K562 (cell line): ENCODE results near the gene RGS3. TPM values are rescaled to one million over a fixed set of nuclear protein-coding genes. Genes with fewer than 3 reads are reported as not detected.

Experiments
- ATAC-seq: fragments of 200-7000 bp; cut with Tn5 transposase; 3 replicates; pipeline ENCODE4 v1.9.1; 2020; ENCODE audit warnings: moderate library complexity
- BruUV-seq: library from RNA; stranded (reverse); fragments of 400-500 nt; replicated peaks from 2 replicates; lab custom pipeline; 2021; lab: Mats Ljungman, UMichigan
- CTCF ChIA-PET: fragments of 300-600 bp; formaldehyde crosslinking; extraction: SDS; loops from one replicate; lab custom pipeline; 2021; ENCODE audit warnings: low intra/inter-chr PET ratio; lab: Yijun Ruan, JAX
- POLR2A ChIA-PET: fragments of 300-600, 350-650 bp; sonication (Branson Sonifier 250); formaldehyde crosslinking; extraction: SDS; loops from one replicate; lab custom pipeline; 2021; ENCODE audit warnings: antibody characterized with exemption, inconsistent platforms; lab: Yijun Ruan, JAX
- DNase-seq, 4 experiments: peaks; one replicate each; pipeline versions ENCODE4 v3.0.0 to v3.0.0-alpha.2; 2011 to 2018; ENCODE audit warnings: low spot score in 3 of 4, mixed read lengths in 3 of 4; ENCODE audit errors: extremely low read depth in 1 of 4
- FAIRE-seq: peaks from 2 replicates; lab custom pipeline; 2011; peaks lifted over from hg19 to GRCh38; lab: Jason Lieb, UNC
- H2AFZ ChIP-seq: 2 replicates; pipeline ENCODE4 v1.6.0; 2011; ENCODE audit warnings: low read depth, low read length, control low read depth, inconsistent platforms
- H3K27ac ChIP-seq: fragments of 200-600 bp; 3 replicates; pipeline ENCODE4 v1.8.0; 2011; ENCODE audit warnings: low read depth, mild to moderate bottlenecking, control low read depth, inconsistent platforms, low read length, moderate library complexity, mixed read lengths; ENCODE audit errors: extremely low read depth
- H3K27me3 ChIP-seq, 2 experiments: fragments of 300-600 bp in 1 of 2; 2 replicates in 1 of 2; 3 replicates in 1 of 2; pipeline versions ENCODE4 v1.6.0 to v1.8.0; 2011; ENCODE audit warnings: inconsistent platforms in 2 of 2, low read length in 2 of 2, mild to moderate bottlenecking in 1 of 2, mixed read lengths in 1 of 2, moderate library complexity in 1 of 2; ENCODE audit not compliant: control insufficient read depth in 2 of 2, insufficient read depth in 2 of 2
- H3K36me3 ChIP-seq: fragments of 300-600 bp; 3 replicates; pipeline ENCODE4 v1.8.0; 2011; ENCODE audit warnings: mild to moderate bottlenecking, low read length, inconsistent platforms; ENCODE audit not compliant: control insufficient read depth, insufficient read depth
- H3K4me1 ChIP-seq, 2 experiments: fragments of 200-600 bp in 1 of 2; replicated peaks in 1 of 2; 2 replicates in 1 of 2; 3 replicates in 1 of 2; pipeline versions ENCODE4 v1.5.1 to v1.8.0; 2011; ENCODE audit warnings: inconsistent platforms in 2 of 2, low read length in 2 of 2, mild to moderate bottlenecking in 1 of 2, mixed read lengths in 1 of 2, moderate library complexity in 1 of 2; ENCODE audit not compliant: control insufficient read depth in 2 of 2, insufficient read depth in 2 of 2
- H3K4me2 ChIP-seq: 2 replicates; pipeline ENCODE4 v1.6.1; 2011; ENCODE audit warnings: low read length, control low read depth, inconsistent platforms, mixed read lengths; ENCODE audit not compliant: insufficient read depth
- H3K4me3 ChIP-seq: fragments of 200-600 bp; sonication (generic), shearing (Covaris generic); 2 replicates; pipeline ENCODE4 v1.5.1; 2016; ENCODE audit warnings: control low read depth, inconsistent platforms
- H3K79me2 ChIP-seq: fragments of 200-600 bp; 3 replicates; pipeline ENCODE4 v1.8.0; 2011; ENCODE audit warnings: low read length, inconsistent platforms; ENCODE audit not compliant: control insufficient read depth, insufficient read depth
- H3K9ac ChIP-seq, 2 experiments: 2 replicates each; pipeline versions ENCODE4 v1.6.0 to v1.6.1; 2011; ENCODE audit warnings: low read depth in 2 of 2, low read length in 2 of 2, control low read depth in 1 of 2, inconsistent platforms in 1 of 2, mild to moderate bottlenecking in 1 of 2, mixed read lengths in 1 of 2; ENCODE audit not compliant: insufficient read depth in 1 of 2
- H3K9me1 ChIP-seq: one replicate; pipeline ENCODE4 v1.6.0; 2011; ENCODE audit warnings: inconsistent platforms, mild to moderate bottlenecking, low read length, moderate library complexity; ENCODE audit not compliant: control insufficient read depth, insufficient read depth
- H3K9me3 ChIP-seq: replicated peaks from 2 replicates; pipeline ENCODE4 v1.5.1; 2011; ENCODE audit warnings: low read depth, low read length, inconsistent platforms; ENCODE audit not compliant: control insufficient read depth, insufficient read depth
- H4K20me1 ChIP-seq: replicated peaks from 2 replicates; pipeline ENCODE4 v1.6.1; 2011; ENCODE audit warnings: low read length, inconsistent platforms, mixed read lengths; ENCODE audit not compliant: control insufficient read depth, insufficient read depth
- CBX3 ChIP-seq, 2 experiments: IDR thresholded peaks; 1 replicate in 1 of 2; 2 replicates in 1 of 2; pipeline ENCODE4 v1.6.1; 2012; ENCODE audit warnings: inconsistent platforms in 2 of 2, low read length in 2 of 2, borderline replicate concordance in 1 of 2, control low read depth in 1 of 2
- CCNT2 ChIP-seq: IDR thresholded peaks from 2 replicates; pipeline ENCODE4 v1.6.1; 2011; ENCODE audit warnings: borderline replicate concordance, low read depth, mild to moderate bottlenecking, moderate library complexity, mixed read lengths, low read length; ENCODE audit not compliant: insufficient read length; ENCODE audit errors: extremely low read depth
- CHD1 ChIP-seq: fragments of 200-600 bp; sonication (generic); IDR thresholded peaks from one replicate; pipeline ENCODE4 v1.6.1; 2012; ENCODE audit warnings: mild to moderate bottlenecking, moderate library complexity, low read length, inconsistent platforms
- E2F3 ChIP-seq: fragments of 250-450 bp; sonication (Bioruptor Pico); IDR thresholded peaks from 2 replicates; pipeline ENCODE4 v1.4.0; 2020; ENCODE audit warnings: mild to moderate bottlenecking
- GABPA ChIP-seq: fragments of 200-800 bp; sonication (Bioruptor generic); conservative IDR thresholded peaks from 2 replicates; pipeline ENCODE4 v1.6.1; 2016; ENCODE audit warnings: low read depth, missing genetic modification characterization, missing compliant biosample characterization
- HDAC8 ChIP-seq: fragments of 450-650 bp; IDR thresholded peaks from 2 replicates; pipeline ENCODE4 v1.6.1; 2016; ENCODE audit warnings: mild to moderate bottlenecking, missing genetic modification characterization, moderate library complexity, missing compliant biosample characterization
- MXD1 ChIP-seq: fragments of 250-450 bp; sonication (Bioruptor Pico); IDR thresholded peaks from 2 replicates; pipeline ENCODE4 v1.8.0; 2021; ENCODE audit warnings: borderline replicate concordance, mild to moderate bottlenecking, moderate library complexity; ENCODE audit not compliant: poor library complexity, severe bottlenecking
- PHF8 ChIP-seq: fragments of 200-600 bp; sonication (generic); IDR thresholded peaks from 2 replicates; pipeline ENCODE4 v1.6.1; 2012; ENCODE audit warnings: mixed run types, mild to moderate bottlenecking, inconsistent platforms, low read length, moderate library complexity, borderline replicate concordance
- POLR2H ChIP-seq: IDR thresholded peaks from 2 replicates; pipeline ENCODE4 v1.6.1; 2016; ENCODE audit warnings: missing genetic modification characterization, low read depth, mild to moderate bottlenecking, control low read depth, missing compliant biosample characterization, moderate library complexity
- THAP12 ChIP-seq: fragments of 250-450 bp; sonication (Bioruptor Pico); IDR thresholded peaks from 2 replicates; pipeline ENCODE4 v1.9.0; 2021; ENCODE audit warnings: mild to moderate bottlenecking, inconsistent platforms
- THAP7 ChIP-seq: fragments of 250-450 bp; sonication (Bioruptor Pico); IDR thresholded peaks from 2 replicates; pipeline ENCODE4 v1.5.0; 2021
- THRAP3 ChIP-seq: fragments of 450-650 bp; IDR thresholded peaks from 2 replicates; pipeline ENCODE4 v1.6.1; 2016; ENCODE audit warnings: mild to moderate bottlenecking, inconsistent platforms, borderline replicate concordance
- ZBTB26 ChIP-seq: fragments of 450-650 bp; formaldehyde crosslinking; IDR thresholded peaks from 2 replicates; pipeline ENCODE4 v1.4.0; 2022; ENCODE audit warnings: missing genetic modification characterization
- ZNF311 ChIP-seq: fragments of 250-450 bp; sonication (Bioruptor Pico); IDR thresholded peaks from 2 replicates; pipeline ENCODE4 v1.4.0; 2020; ENCODE audit warnings: mild to moderate bottlenecking, moderate library complexity
- WGBS: fragments of 100-300 bp; shearing (Covaris generic); methylation state at CpG from one replicate; pipeline ENCODE4 v1.1.6; 2016; ENCODE audit warnings: low coverage, mixed read lengths; ENCODE audit not compliant: insufficient coverage; ENCODE audit errors: missing lambda C conversion rate; 5-methylcytosine and 5-hydroxymethylcytosine counted together
- in situ Hi-C: fragments of 300-500 bp; cut with MboI; formaldehyde crosslinking; loops from 4 replicates; pipeline ENCODE4 v1.15.0; 2018; ENCODE audit warnings: inconsistent platforms, mixed read lengths
- intact Hi-C: fragments of 100-400 bp; cut with micrococcal nuclease; formaldehyde crosslinking; loops from 2 replicates; pipeline ENCODE4 v1.14.2; 2022
- polyA plus RNA-seq, 8 experiments: library from polyadenylated mRNA; depleted of rRNA in 4 of 8; stranded (reverse) in 5 of 8; unstranded in 3 of 8; fragments of >200 nt; fragmentation: Nextera tagmentation in 2 of 8; fragmentation: Illumina TruSeq in 1 of 8; extraction: Ambion mirVana in 2 of 8; extraction: Trizol in 1 of 8; gene quantifications; 2 replicates each; pipeline versions ENCODE4 v1.2.1 to v1.2.3, GENCODE V29; 2011 to 2014; ENCODE audit warnings: inconsistent platforms in 1 of 8, missing spikeins in 1 of 8
- total RNA-seq, 7 experiments: library from RNA; depleted of rRNA in 6 of 7; stranded (reverse); fragments of >200 nt in 6 of 7; fragmentation: Illumina TruSeq in 2 of 7; extraction: Trizol in 2 of 7; gene quantifications; 2 replicates each; pipeline versions ENCODE4 v1.2.1 to v1.2.3, GENCODE V29; 2011 to 2021; ENCODE audit warnings: low replicate concordance in 1 of 7

RGS3 gene
- total and polyA plus RNA-seq, 9 of the 15 experiments (the other 6 are each of a cell fraction or from before 2014, with no cell fraction given), result 0.08 to 2.9 (median 0.95) TPM

GRCh38 chr9:113535756-113536155 is 72.2 kb downstream of the RGS3 start:
- Histone ChIP-seq H3K27ac (no peak overlapping the region), H3K4me3 (no peak overlapping the region), H3K4me1 (peaks cover 5 to 9% of the 10 kb centered on the region in 2 experiments; a peak in 4 of 5 replicates), H3K9ac (no peak overlapping the region), H4K20me1 (no peaks in the 10 kb centered on the region), H3K36me3 (no peaks in the 10 kb centered on the region), H3K4me2 (no peak overlapping the region), H3K9me1 (no peaks in the 10 kb centered on the region), H3K27me3 (peaks cover 15 to 18% of the 10 kb centered on the region in 2 experiments; a peak in 4 of 5 replicates), H3K79me2 (no peaks in the 10 kb centered on the region), H3K9me3 (no peaks in the 10 kb centered on the region), H2AFZ (no peak overlapping the region)
- intact Hi-C loops, result no loop called here
- in situ Hi-C loops, result no loop called here
- ChIA-PET CTCF (no interaction called here), POLR2A (interaction anchor here (0.6 kb wide), 1 partner anchor 19 kb away, joined by 3 read pairs; no protein-coding TSS in a partner anchor)
- 54% methylated on average over 6 of the region's 6 CpGs for WGBS
- no peak for FAIRE-seq
- no peak for ATAC-seq
- TF ChIP-seq MXD1, result no peak
- TF ChIP-seq CCNT2, result no peak
- no peak for TF ChIP-seq THAP12 (CRISPR knock-in tag)
- no peak for TF ChIP-seq CHD1
- no peak for TF ChIP-seq E2F3 (CRISPR knock-in tag)
- no peak for TF ChIP-seq POLR2H (tag)
- TF ChIP-seq CBX3 (IDR thresholded peaks at IDR 0.05; ENCODE audit: borderline replicate concordance in 1 of 2, low read length in 2 of 2), result no peak
- TF ChIP-seq HDAC8 (tag), result no peak
- TF ChIP-seq THAP7 (CRISPR knock-in tag), result no peak
- TF ChIP-seq GABPA (tag), result no peak
- TF ChIP-seq PHF8, result no peak
- no peak for TF ChIP-seq ZBTB26 (CRISPR knock-in tag)
- no peak for TF ChIP-seq THRAP3
- TF ChIP-seq ZNF311 (CRISPR knock-in tag), result no peak
- DNase-seq, result no peak
- BruUV-seq, result no TSS peak
